Measurements from ENCODE around the gene LRRC56. TPM values are rescaled to one million over a fixed set of nuclear protein-coding genes. Genes with fewer than 3 reads are reported as not detected.
A peak's percentile ranks its signal among the peaks of the same experiment; 100 is the strongest.

LRRC56 gene
- total and polyA plus RNA-seq, 2 of the 13 experiments (the other 11 are each of a cell fraction or from before 2014, with no cell fraction given): 0.11 to 0.29 TPM

DNA sequence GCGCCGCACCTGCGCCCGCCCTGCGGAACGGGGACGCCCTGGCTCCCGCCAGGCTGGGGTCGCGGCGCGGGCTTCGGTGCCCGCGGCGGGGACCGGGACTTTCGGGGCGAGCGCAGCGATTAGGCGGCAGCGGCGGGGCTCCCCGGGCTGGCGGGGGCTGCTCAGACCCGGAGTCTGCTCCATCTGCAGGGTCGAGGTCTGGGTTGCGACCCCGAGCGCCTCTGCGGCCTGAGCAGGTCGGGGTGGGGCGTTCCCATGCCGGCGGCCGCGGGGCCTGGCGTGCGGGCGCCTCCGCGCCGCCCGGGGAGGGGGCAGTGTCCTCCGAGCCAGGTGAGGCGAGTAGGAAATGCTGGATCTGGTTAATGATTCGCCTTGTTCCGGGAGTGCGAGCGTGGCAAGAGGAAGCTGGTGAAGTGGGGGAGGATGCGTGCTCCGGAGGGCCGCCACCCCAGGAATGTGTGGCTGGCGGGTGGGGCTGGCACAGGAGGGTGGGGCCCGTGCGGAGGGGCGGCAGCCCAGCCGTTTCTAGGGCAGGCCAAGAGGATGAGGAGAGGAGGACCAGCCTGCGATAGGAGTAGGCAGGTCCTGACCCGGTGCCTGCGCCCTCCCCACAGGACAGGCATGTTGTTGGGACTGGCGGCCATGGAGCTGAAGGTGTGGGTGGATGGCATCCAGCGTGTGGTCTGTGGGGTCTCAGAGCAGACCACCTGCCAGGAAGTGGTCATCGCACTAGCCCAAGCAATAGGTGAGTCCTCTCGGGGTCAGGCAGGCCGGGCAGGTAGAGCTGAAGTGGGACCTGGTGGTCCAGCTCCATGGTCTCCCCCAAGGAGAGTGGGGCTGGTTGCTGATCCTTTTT, 24.0 kb downstream of the LRRC56 start (continued):
- TF ChIP-seq, protein P1, sequence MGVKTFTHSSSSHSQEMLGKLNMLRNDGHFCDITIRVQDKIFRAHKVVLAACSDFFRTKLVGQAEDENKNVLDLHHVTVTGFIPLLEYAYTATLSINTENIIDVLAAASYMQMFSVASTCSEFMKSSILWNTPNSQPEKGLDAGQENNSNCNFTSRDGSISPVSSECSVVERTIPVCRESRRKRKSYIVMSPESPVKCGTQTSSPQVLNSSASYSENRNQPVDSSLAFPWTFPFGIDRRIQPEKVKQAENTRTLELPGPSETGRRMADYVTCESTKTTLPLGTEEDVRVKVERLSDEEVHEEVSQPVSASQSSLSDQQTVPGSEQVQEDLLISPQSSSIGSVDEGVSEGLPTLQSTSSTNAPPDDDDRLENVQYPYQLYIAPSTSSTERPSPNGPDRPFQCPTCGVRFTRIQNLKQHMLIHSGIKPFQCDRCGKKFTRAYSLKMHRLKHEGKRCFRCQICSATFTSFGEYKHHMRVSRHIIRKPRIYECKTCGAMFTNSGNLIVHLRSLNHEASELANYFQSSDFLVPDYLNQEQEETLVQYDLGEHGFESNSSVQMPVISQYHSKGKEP (CRISPR knock-in tag; IDR thresholded peaks at IDR 0.05): no peak
- no peak for TF ChIP-seq ZKSCAN5 (CRISPR knock-in tag; IDR thresholded peaks at IDR 0.05)
- TF ChIP-seq MYPOP (CRISPR knock-in tag; IDR thresholded peaks at IDR 0.05): peak; percentile 26; the same call in 1 of the 2 replicates
- no peak; the same call in 1 of the 2 replicates for TF ChIP-seq ZNF768 (CRISPR knock-in tag; IDR thresholded peaks at IDR 0.05)
- TF ChIP-seq CBX1 (IDR thresholded peaks at IDR 0.05; ENCODE audit: low read depth): no peak
- TF ChIP-seq RAD51 (IDR thresholded peaks at IDR 0.05; ENCODE audit: borderline replicate concordance): no peak
- TF ChIP-seq MTF2 (CRISPR knock-in tag; IDR thresholded peaks at IDR 0.05; ENCODE audit: borderline replicate concordance): no peak
- peak; percentile 51; the same call in 1 of the 2 replicates for TF ChIP-seq PITX1 (CRISPR knock-in tag; IDR thresholded peaks at IDR 0.05)
- peak; percentile 98 for TF ChIP-seq TEAD3 (CRISPR knock-in tag; optimal IDR thresholded peaks at IDR 0.05; ENCODE audit: borderline replicate concordance)
- TF ChIP-seq MZF1 (CRISPR knock-in tag; IDR thresholded peaks at IDR 0.05; ENCODE audit: borderline replicate concordance): no peak
- peak; percentile 38; the same call in 1 of the 2 replicates for TF ChIP-seq ZNF558 (CRISPR knock-in tag; IDR thresholded peaks at IDR 0.05; ENCODE audit: borderline replicate concordance)
- TF ChIP-seq ZNF629 (CRISPR knock-in tag; conservative IDR thresholded peaks at IDR 0.05): no peak
- TF ChIP-seq SOX6 (IDR thresholded peaks at IDR 0.05): no peak
- no peak for TF ChIP-seq SOX6 (CRISPR knock-in tag; IDR thresholded peaks at IDR 0.05)
- TF ChIP-seq PBX2 (CRISPR knock-in tag; IDR thresholded peaks at IDR 0.05): no peak
- no peak for TF ChIP-seq ARID3A (IDR thresholded peaks at IDR 0.05; ENCODE audit: low read depth, low read length)
- no peak for TF ChIP-seq ZBTB49 (CRISPR knock-in tag; IDR thresholded peaks at IDR 0.05; ENCODE audit: borderline replicate concordance)
- TF ChIP-seq ZMYM3 (CRISPR knock-in tag; IDR thresholded peaks at IDR 0.05): no peak
- TF ChIP-seq KDM4B (CRISPR knock-in tag; IDR thresholded peaks at IDR 0.05): no peak
- TF ChIP-seq, protein P2, sequence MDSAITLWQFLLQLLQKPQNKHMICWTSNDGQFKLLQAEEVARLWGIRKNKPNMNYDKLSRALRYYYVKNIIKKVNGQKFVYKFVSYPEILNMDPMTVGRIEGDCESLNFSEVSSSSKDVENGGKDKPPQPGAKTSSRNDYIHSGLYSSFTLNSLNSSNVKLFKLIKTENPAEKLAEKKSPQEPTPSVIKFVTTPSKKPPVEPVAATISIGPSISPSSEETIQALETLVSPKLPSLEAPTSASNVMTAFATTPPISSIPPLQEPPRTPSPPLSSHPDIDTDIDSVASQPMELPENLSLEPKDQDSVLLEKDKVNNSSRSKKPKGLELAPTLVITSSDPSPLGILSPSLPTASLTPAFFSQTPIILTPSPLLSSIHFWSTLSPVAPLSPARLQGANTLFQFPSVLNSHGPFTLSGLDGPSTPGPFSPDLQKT (CRISPR knock-in tag; IDR thresholded peaks at IDR 0.05; ENCODE audit: borderline replicate concordance): no peak
- no peak for TF ChIP-seq EED (CRISPR knock-in tag; IDR thresholded peaks at IDR 0.05)
